Astrocyte of the spinal cord (primary cell): ENCODE results near the gene ZKSCAN1.

Experiments
- DNase-seq: peaks from one replicate; pipeline ENCODE4 v3.0.0; 2011; ENCODE audit warnings: low read depth, low spot score
- H3K4me3 ChIP-seq: 2 replicates; pipeline ENCODE4 v1.5.1; 2011; ENCODE audit warnings: low read depth, mild to moderate bottlenecking, low read length, moderate library complexity
- CTCF ChIP-seq: IDR thresholded peaks from 2 replicates; pipeline ENCODE4 v1.5.1; 2012; ENCODE audit warnings: low read depth, mild to moderate bottlenecking, low read length, inconsistent platforms
- in situ Hi-C: cut with HindIII; loops from 2 replicates; pipeline ENCODE4 v1.10.0; 2017; ENCODE audit warnings: low sequenced_read_pairs

ZKSCAN1 gene

DNA sequence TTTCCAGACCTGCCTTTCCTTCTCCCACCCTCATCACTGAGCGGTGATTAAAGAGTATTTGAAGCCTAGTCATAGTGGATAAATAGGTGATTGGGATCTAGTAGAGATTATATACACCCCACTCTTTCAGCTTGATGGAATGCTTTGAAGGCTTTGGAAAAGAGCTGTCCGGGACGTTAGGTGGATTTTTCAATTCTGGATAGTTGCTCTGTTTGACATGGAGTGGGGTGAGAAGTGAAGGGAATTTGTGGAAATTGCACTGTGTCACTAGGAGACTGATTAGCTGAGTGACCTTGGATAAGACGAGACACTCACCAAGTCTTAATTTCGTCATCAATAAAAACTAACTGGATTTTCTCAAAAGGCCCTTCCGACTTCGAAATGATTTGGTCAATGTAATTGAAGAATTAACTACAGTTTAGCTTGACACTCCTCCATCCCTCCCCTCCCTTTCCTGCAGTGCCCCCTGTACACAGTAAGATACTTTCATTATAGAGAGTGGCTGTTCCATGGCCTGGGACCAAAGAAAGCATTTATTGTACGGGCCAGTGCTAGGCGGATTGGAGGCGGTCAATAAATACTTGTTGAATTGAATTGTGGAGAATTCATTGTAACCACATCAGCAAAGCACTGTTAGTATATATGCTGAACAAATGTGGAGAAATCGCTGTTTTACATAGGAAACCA lies 962 bp downstream of the ZKSCAN1 start:
- in situ Hi-C loops, result no loop called here
- peak; percentile 30 for DNase-seq

DNA sequence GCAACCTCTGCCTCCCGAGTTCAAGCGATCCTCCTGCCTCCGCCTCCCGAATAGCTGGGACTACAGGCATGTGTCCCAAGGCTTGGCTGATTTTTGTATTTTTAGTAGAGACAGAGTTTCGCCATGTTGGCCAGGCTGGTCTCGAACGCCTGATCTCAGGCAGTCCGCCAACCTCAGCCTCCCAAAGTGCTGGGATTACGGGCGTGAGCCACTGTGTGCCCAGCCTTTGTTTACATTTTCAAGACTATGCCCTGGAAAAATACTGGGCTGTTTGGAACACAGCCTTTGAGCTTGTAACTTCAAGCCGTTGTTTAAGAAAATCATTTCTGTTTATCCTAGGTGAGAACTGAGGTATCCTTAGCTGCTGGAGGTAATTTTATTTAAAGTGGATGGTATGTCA lies 1.9 kb downstream of the ZKSCAN1 start:
- no peak overlapping the region for H3K4me3 ChIP-seq
- in situ Hi-C loops, result no loop called here

More for the DNA sequence above, 962 bp downstream of the ZKSCAN1 start:
- H3K4me3 ChIP-seq, result peak overlapping the region; percentile 98
- no peak for TF ChIP-seq CTCF

DNA sequence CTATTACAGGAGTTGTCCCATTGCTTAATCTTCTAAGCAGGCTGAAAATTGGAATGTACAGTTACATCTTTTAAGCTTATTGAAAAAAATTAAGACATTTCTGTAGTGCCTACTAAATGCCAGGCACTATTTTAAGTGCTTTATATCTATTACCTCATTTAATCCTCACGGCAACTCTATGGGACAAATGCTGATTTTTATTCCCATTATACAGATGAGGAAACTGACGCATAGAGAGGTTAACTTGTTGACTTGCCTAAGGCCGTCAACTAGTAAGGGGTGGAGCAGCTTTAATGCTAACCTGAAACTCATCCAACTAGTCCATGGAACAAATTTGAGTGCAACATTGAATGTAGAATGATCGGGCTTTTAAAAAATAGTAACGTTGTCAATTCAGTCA lies 2.5 kb downstream of the ZKSCAN1 start:
- in situ Hi-C loops, result no loop called here
- H3K4me3 ChIP-seq, result no peak overlapping the region
- no peak for DNase-seq
- TF ChIP-seq CTCF, result no peak

More for the DNA sequence above, 1.9 kb downstream of the ZKSCAN1 start:
- no peak for DNase-seq
- no peak for TF ChIP-seq CTCF

DNA sequence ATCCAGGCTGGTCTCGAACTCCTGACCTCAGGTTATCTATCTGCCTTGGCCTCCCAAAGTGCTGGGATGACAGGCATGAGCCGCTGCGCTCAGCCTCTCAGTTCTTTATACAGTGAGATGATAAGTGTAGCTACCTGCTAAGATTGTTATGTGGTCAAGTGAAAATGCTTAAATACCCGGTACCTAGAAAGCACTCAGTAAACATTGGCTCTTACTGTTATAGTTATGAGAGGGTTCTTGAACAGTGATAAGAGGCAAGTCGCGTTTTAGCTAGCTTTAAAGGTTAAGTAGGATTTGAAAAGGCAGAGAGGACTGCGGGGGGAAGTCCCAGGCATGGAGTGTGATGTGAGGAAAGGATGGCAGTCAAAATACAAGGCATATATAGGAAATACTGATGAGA lies 4.5 kb downstream of the ZKSCAN1 start:
- in situ Hi-C loops, result no loop called here
- no peak for TF ChIP-seq CTCF
- no peak for DNase-seq
- no peak overlapping the region for H3K4me3 ChIP-seq

DNA sequence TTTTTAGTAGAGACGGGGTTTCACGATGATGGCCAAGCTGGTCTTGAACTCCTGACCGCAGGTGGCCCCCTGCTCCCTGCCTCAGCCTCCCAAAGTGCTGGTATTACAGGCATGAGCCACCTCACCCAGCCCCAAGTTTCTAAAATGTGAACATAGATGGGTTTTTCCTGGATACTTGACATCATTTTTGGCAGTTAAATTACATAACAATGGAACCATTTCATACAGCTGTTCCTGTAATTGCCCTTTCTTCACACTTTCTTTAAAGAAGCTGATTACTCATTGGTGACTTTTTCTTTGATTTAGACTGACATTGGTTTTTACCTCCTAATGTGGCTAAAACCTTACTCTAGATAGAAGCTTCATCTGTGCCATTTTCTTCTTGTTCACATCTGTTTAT lies 5.9 kb downstream of the ZKSCAN1 start:
- no peak overlapping the region for H3K4me3 ChIP-seq
- in situ Hi-C loops, result no loop called here
- DNase-seq, result no peak
- no peak for TF ChIP-seq CTCF

DNA sequence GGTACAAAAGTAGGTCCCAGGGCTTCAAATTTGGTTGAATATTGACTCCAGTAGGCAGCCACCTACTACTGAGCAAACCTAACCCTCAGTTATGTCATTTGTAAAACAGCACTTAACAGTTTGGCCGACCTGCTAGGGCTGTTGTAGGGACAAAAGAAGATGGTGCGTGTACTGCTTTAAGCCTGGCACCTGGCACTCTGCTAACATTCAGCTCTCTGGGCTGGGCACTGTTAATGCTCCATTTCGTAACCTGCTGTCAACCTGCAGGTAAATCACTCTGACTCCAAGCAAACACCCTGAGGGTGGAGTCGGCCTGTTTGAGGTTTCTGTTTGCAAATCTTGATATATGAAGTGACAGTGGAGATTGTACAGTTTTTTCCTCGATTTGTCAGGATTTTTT lies 7.2 kb downstream of the ZKSCAN1 start:
- TF ChIP-seq CTCF, result no peak
- in situ Hi-C loops, result no loop called here
- H3K4me3 ChIP-seq, result no peak overlapping the region
- DNase-seq, result no peak
